HG02852 (cell line): ENCODE results near the gene PREPL.
"Not testable (repeated sequence)": the region's sequence is repeated elsewhere in the genome, so short reads cannot be mapped to it uniquely, and the experiment has no call there.

ENCODE experiments used
- ATAC-seq: cut with Tn5 transposase; IDR thresholded peaks from one replicate; pipeline ENCODE4 v1.9.1; 2021; ENCODE audit warnings: mild to moderate bottlenecking, moderate library complexity; ENCODE audit not compliant: unreplicated experiment

PREPL gene

DNA sequence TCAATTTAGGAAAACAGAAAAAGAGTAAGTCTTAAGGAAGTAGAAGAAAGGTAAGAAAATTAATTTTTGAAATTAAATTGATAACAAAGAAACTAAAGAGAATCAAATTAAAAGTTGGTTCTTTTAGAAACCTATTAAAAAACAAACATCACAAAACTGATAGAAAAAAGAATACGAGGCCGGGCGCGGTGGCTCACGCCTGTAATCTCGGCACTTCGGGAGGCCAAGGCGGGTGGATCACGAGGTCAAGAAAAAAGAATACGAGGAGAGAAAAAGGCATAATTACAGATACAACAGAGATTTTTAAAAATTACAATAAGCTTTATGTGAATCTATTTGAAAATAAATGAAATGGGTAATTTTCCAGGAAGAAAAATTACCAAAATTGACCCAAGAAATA is 11.8 kb downstream of the PREPL start:
- no peak for ATAC-seq

DNA sequence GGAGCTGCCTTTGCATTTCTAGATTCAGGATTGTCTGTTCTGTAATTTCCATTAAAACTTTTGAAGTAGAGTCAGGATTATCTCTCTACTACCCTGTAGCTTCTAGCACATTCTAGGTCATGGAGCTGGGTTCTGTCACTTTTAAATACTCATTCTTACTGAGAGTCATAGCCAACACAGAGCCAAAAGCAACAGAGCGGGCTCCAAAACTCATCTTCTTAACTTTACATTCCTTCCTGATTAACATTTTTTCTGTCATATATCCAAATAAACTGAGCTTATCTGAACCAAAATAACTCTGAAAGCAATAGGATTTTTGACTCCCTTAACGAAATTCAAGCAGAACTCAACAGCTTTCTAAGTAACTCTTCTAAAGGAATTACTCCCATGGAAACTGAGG is 12.9 kb downstream of the PREPL start:
- ATAC-seq: no peak

DNA sequence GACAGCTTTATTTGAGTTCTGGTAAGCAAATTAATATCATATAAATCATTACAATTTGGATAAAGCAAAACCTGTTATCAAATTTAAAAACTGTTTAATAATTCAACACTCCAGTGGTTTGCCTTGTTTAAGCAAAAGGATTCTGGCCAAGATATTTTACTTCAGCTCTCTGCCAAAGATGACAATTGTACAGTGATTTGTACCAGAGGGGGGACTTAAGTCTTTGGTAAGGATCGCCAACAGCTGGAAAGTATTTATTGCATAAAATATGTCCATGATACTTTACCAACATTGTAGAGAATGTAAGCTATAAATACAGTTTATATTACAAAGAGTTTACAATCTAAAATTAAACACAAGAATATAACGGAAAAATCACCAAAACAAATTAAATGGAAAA is 13.8 kb downstream of the PREPL start:
- ATAC-seq: no peak

DNA sequence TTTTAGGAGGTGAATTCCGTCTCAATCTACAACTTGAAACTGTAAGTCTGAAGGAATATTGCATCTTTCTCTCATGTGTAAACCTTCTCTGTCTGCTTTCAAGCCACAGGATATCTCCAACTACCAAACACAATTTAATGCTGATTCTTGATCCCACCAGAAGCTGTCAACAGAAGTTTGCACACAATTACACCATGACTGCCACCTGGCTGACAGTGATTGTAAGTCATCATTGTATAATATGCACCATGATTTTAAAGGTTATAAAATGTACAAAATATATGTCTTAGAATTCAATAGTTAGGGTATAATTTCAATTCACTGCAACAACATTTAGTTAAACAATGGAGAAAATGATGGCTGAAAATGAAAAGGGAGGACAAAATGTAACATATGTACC is 18.4 kb downstream of the PREPL start:
- ATAC-seq: no peak

DNA sequence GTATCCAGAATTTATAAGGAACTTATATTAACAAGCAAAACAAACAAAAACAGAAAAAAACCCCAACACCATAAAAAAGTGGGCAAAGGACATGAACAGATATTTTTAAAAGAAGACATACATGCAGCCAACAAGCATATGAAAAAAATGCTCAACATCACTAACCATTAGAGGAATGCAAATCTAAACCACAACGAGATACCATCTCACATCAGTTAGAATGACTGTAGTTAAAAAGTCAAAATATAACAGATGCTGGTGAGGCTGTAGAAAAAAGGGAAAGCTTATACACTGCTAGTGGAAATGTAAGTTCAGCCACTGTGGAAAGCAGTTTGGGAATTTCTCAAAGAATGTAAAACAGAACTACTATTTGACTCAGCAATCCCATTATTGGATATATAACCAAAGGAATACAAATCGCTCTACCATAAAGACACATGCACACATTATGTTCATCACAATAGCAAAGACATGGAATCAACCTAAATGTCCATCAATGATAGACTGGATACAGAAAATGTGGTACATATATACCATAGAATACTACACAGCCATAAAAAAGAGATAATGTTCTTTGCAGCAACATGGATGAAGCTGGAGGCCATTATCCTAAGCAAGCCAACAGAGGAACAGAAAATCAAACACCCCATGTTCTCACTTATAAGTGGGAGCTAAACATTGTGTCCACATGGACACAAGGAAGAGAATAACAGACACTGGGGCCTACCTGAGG is 25.3 kb downstream of the PREPL start:
- ATAC-seq: no peak

DNA sequence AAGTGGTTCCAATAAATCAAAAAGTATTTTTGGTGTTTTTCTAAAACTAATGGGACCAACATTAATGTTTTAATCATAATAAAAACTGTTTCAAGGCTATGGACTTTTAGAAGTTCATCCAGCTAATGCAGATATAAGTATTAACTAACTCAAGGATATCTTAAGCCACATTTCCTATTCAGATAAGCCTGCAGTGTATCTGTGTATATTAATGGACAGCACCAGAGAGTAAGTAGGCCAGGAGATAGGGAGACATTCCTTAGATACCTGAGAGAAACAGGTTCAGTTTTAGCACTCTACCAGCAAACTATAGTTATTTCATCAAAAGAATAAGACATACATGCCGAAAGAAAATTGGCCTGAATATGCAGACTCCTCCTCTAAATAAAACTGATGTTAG is 27.3 kb downstream of the PREPL start:
- ATAC-seq: no peak

DNA sequence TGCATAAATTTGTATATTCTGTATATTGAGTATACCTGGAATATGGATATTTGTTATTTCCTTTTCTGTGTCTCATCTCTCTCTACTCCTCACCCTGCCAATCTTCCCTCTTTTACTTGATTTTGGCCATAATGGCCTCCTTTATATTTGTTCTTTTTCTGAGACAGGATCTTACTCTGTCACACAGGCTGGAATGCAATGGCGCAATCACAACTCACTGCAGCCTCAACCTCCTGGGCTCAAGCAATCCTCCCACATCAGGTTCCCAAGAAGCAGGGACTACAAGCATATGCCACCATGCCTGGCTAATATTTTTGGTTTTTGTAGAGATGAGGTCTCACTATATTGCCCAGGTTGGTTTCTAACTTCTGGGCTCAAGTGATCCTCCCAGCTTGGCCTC is 30.5 kb downstream of the PREPL start:
- ATAC-seq: no peak

DNA sequence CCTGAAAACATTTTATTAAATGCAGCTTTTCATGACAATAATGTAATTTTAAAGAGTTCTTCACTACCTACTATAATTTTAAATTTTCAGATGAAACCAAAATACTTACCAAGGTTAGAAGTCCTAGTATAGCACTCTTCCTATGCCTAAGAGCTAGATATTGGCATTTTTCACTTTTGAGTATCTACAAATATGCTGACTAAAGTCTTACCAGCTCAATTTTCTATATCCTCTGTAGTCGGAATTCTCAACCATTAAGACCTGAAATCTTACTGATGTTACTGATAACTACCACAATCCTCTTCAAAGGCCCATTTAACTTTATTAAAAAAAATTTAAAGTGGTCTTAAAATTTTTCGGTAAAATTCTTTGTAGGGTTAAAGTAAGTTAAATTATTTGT is 32.0 kb downstream of the PREPL start:
- ATAC-seq: no peak

DNA sequence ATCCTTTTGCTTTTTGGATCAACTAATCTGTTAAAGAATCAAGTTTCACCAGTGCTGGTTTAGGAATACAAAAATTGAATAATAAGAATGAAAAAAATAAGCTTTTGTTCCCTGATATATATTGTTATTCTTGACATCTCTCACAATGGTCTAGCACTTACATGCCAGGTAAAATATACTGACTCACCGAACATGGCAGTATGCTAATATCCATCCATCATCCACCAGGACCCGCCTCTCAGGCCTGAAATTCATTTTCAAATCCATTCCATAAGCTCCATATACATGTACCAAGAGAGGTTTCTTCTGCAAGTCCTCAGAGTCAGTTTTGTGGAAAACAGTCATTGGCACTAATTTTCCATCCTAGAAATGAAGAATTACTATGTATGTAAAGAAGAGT is 32.5 kb downstream of the PREPL start:
- ATAC-seq: no peak

DNA sequence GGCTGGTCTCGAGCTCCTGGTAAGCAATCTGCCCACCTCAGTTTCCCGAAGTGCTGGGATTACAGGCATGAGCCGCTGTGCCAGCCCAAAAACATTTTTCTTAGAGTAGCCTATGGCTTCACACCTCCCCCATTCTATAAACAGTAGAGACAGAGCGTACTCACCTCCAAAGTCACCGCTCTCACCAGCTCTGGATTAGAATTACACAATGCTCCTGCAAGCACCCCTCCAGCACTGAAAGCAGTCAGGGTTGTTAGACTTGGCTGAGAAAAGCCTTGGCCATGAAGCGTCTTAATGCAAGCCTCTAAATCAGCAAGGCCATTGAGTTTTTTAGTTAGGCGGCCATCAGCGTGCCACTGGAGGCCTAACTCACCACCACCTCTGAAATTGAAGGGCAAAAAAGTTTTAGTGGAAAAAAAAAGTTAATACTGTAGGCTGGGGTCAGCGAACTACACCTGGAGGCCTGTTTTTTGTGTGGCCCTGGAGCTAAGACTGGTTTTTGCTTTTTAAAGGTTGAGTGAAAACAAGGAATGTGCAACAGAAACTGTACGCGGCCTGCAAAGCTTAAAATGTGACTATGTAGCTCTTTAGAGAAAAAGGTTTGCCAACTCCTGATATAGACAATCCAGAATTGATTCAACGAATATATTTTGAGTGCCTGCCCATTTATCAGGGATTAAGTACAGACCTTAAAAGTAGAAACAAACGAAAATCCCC is 34.6 kb downstream of the PREPL start:
- no peak for ATAC-seq

DNA sequence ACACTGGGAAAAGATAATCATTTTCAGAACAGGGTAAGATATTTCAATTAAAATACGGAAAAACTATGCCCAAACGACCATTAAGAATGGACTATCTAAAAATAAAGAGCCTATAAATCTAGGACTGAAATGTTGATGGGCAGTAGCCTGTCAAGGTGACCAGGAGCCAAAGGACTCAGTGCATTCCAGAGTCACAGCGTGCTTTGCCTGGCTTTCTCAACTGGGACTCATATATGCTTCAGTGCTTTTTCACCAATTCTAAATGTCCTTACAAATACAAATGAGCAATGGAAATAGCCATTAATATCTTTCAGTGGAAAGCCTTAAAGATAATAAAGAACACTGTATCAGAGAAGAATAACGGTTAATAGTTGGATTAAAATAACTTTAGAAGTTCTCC is 35.4 kb downstream of the PREPL start:
- ATAC-seq: no peak

DNA sequence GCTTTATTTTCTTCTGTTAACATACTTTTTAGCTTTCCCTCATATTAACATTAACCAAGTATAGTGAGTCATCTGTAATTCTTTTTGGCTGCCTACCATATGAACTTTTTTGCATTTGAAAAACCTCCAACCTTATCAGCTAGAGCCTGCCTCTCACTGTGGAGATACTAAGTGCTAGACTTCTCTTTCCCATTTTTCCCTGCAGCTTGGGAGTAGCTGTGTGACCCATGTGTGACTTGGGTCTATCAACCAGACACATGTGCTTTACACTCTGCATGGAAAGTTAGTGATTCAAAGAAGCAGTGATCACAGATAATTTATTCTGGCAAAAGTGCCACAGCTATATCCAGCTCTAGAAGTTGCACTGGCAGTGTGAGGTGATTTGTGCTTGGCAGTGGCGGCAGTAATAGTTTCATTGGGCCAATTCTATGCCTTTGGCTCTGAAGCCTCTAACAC is 36.3 kb downstream of the PREPL start:
- ATAC-seq: no peak

DNA sequence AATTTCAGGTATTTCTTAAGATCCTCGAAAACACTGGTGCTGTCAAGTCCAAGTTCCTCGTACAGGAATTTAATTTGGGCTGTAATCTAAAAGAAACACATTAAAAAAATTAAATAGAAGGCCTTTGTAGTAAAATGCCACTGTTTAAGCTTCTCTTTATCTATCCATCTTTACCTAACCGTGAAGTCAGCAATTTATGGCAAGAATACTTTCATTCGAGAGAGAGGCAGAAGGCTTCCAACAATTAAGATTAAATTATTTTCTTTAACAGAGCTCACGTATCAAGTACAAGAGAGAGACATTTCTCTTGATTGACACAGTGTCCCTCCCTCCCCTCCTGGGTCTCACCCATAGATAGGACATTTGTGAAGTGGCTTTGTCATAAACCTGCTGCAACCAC is 39.9 kb downstream of the PREPL start:
- no peak for ATAC-seq

DNA sequence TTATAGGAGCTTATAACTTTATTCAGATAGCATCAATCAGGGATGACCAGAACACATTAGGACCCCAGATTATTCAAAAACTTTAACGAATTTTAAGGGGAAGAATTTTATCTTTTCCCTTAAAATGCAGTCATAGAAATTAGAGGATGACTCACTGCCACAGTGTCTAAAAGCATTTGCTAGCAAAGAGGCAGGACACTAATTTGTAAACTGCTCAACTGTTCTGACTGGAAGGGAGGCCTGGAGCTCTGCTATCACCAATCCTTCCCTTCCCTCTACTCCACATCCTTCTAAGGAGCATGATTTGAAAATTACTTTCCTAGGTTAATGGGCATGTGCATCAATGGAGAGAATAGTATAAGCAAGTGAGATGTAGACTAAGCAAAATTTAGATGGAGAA is 40.5 kb downstream of the PREPL start:
- no peak for ATAC-seq

DNA sequence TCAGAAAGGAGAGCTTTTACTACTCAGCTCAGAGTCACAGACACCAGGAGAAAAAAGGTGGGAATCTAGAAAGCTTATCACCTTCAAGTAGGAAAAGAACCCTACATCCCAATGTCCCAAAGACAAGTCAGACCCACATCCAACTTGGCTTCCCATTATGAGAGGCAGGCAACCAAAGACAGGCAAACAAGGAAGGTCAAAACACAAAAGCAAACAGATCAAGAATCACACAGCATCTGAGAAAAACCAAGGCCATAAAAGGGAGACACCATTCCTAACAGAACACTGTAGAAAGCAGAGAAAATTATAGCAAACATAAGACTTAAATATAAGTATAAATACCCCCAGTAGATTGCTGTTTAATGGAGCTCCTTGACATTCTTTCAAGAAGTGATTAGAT is 45.3 kb downstream of the PREPL start:
- ATAC-seq: no peak

DNA sequence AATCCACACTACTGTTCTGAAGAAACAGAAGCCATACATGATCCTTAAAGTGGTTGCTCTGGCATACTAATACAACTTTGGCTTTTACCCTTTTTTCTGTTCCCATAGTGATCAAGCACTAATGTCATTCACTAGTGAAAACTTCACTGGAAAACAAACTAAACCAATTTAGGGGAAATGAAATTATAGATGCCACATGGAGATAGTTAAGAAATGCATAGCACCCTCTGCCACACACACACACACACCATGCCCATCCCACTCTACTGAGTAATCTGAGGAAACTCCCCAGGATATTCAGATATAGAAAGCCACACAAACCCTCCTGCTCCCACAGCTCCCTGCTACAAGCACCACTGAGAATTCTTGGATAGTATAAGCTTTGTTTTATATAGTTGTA is 46.9 kb downstream of the PREPL start:
- no peak for ATAC-seq

DNA sequence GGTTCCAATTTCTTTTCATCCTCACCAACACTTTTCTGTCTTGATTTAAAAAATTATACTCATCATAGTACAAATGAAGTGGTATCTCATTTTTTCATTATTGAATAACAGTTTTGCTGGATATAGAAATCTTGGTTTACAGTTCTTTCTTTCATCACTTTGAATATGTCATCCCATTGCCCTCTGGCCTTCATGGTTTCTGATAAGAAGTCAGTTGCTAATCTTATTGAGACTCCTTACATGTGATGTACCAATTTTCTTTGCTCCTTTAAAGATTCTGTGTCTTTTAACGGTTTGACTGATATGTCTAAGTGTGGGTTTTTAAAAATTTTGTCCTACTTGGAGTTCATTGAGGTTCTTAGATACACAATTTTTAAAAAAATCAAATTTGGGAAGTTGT is 51.0 kb downstream of the PREPL start:
- ATAC-seq: no peak

DNA sequence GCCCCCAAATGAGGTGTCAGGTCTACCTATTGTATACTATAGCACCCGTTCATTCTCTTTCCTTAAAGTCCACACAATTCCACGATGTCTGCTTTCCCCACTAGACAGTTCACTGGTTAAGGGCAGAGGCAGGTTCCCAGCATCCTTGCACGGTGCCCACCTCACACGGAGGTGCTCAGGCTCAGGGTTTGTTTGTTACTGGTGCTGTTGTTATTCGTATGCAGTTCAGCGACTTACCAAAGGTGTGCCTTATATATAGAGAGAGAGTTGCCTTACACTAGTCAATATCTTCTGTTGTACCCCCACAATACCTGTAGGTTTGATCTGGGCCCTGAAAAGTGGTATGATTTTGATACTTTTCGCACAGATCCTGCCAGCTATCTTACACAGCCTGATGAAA is 55.4 kb downstream of the PREPL start:
- no peak for ATAC-seq

DNA sequence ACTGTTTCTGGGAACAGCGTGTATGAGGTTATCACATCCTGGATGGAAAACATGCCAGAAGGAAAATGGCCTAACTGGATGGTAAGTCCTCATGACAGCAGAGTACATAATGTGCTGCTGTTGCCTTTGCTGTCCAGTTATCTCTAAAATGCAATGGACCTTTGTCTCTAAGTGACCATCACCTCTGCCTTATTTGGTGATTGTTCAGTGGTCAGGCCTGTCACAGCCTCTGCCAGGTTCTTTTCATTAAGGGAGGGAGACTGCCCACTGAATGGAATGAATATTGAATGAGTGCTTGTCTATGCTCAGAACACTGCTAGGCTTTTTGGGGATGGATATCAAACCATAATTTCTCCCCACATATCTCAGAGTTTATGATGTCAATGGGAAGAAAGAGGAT is 57.0 kb downstream of the PREPL start:
- ATAC-seq: no peak

DNA sequence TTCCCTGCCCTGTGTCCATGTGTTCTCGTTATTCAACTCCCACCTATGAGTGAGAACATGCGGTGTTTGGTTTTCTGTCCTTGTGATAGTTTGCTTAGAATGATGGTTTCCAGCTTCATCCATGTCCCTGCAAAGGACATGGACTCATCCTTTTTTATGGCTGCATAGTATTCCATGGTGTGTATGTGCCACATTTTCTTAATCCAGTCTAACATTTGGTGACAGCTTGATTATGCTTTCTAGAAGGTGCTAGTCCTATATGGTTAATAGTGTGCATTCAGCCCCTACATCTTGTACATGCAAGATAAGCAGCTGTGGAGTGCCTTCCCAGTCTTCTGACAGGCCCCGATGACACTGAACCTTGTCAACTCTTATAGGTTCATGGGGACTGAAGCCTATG is 57.5 kb downstream of the PREPL start:
- not testable (repeated sequence) for ATAC-seq

DNA sequence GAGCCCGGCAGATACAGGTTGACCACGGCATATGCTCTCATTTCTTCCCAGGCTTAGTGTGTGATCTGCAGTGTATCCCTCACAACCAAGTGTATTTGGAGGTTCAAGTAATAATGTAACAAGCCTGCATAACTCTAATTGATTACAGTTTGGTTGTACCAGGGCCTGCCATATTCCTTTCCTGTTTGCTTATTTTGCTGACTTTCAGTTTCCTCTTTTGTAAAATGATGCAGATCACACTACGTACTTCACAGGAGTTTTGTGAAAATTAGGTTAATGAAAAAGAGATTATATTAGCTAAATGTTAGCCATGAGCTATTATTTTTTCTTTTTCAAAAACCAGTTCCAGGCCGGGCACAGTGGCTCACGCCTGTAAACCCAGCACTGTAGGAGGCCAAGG is 60.2 kb downstream of the PREPL start:
- ATAC-seq: no peak

DNA sequence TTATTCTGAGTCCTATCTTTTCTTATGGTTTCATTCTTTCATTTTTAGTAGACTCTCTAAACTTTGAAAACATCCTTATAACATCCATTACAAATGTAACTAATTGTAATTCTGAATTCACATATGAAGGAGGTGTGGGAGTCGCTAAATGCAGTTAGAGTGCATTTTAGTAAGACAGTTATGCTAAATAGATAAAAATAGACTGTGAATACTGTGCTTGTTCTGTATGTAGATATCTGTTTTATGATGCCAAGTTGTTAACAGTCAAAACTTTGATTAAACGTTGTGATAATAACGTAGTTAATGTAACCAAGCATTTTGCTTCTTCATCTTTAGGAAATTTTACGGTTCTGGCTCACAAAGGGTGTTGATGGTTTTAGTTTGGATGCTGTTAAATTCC is 61.7 kb downstream of the PREPL start:
- ATAC-seq: no peak

DNA sequence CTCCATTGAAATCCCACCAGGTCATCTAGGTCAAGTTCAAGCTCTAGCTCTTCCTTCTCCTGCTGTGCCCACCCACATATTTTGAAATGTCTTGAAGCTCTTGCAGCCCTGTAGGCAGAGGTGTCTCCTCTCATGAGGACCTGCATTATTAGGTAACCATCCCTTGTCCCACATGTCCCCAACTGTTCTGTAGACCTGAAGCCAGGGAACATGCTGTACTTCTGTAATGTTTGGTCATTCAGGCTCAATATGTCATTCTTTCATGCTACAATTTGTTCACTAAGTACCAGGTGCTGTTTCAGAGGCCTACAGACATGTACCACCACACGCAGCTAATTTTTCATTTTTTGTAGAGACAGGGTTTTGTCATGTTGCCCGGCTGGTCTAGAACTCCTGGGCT is 63.9 kb downstream of the PREPL start:
- ATAC-seq: no peak
